ENCODE data around the gene RFX1. TPM values are rescaled to one million over a fixed set of nuclear protein-coding genes. Genes with fewer than 3 reads are reported as not detected.

Gene RFX1
- total RNA-seq, result 1 to 10 TPM; 2.7 to 7.2 (median 4.4) TPM

GRCh38 chr19:14006085-14006765 is at the start of gene RFX1:
TSS of gene RFX1 (minus strand) at chr19:14006320. CDS start at chr19:13993843, 12,477 bp downstream.
- DNase-seq (peak; percentile 99 to 100), ATAC-seq (peak; percentile 82 to 85)
- Histone ChIP-seq H3K36me3 (no peaks in the 10 kb centered on the region), H3K27me3 (no peaks in the 10 kb centered on the region), H3K4me1 (peaks cover 35 to 45% of the 10 kb centered on the region in 2 donors), H3K27ac (peak within 1 kb of the TSS; percentile 96 to 100 (median 99)), H3K4me3 (peak within 1 kb of the TSS; percentile 84 to 97 (median 92)), H3K9me3 (no peaks in the 10 kb centered on the region)
- TF ChIP-seq POLR2A (IDR thresholded peaks at IDR 0.05), result no peak
- TF ChIP-seq CTCF (IDR thresholded peaks at IDR 0.05 in 4 of 5, conservative IDR thresholded peaks at IDR 0.05 in 1 of 5), result peak in 1 of 5 experiments; percentile 41
- intact Hi-C loops (cut with DNase I; ENCODE audit: low total_unique reads) (loop anchor here (1.0 to 10.0 kb wide), 7 partner anchors 54 to 556 kb away; partner anchors contain the start of genes ASF1B, BRME1, CC2D1A and DCAF15), in situ Hi-C loops (cut with MboI; ENCODE audit: low sequenced_read_pairs in 4 of 4) (no loop called here)

GRCh38 chr19:14055396-14055795 is 49.3 kb upstream of the RFX1 start:
- DNase-seq, result no peak
- in situ Hi-C loops (cut with MboI; ENCODE audit: low sequenced_read_pairs in 4 of 4), result loop anchor here (10.0 to 25.0 kb wide), 3 partner anchors 161 to 468 kb away; no protein-coding TSS in a partner anchor

GRCh38 chr19:14054721-14055120 is 48.6 kb upstream of the RFX1 start:
- no peak overlapping the region for H3K4me3 ChIP-seq
- no peaks in the 10 kb centered on the region for H3K36me3 ChIP-seq
- DNase-seq (no peak), ATAC-seq (no peak)
- no peaks in the 10 kb centered on the region for H3K9me3 ChIP-seq
- peaks cover 0 to 4% of the 10 kb centered on the region in 2 donors for H3K4me1 ChIP-seq
- TF ChIP-seq POLR2A (IDR thresholded peaks at IDR 0.05) (no peak), CTCF (IDR thresholded peaks at IDR 0.05 in 4 of 5, conservative IDR thresholded peaks at IDR 0.05 in 1 of 5) (no peak)
- peaks cover 20 to 34% (median 29%) of the 10 kb centered on the region in 3 donors for H3K27me3 ChIP-seq
- intact Hi-C loops (cut with DNase I; ENCODE audit: low total_unique reads) (no loop called here), in situ Hi-C loops (cut with MboI; ENCODE audit: low sequenced_read_pairs in 4 of 4) (loop anchor here (10.0 to 25.0 kb wide), 3 partner anchors 160 to 467 kb away; no protein-coding TSS in a partner anchor)
- no peak overlapping the region for H3K27ac ChIP-seq

More at GRCh38 chr19:14055396-14055795, 49.3 kb upstream of the RFX1 start:
- no peak overlapping the region for H3K27ac ChIP-seq
- H3K9me3 ChIP-seq, result no peaks in the 10 kb centered on the region
- H3K36me3 ChIP-seq, result no peaks in the 10 kb centered on the region
- H3K27me3 ChIP-seq, result peaks cover 20 to 39% (median 36%) of the 10 kb centered on the region in 3 donors
- intact Hi-C loops (cut with DNase I; ENCODE audit: low total_unique reads), result no loop called here
- no peak overlapping the region for H3K4me3 ChIP-seq
- peaks cover 0 to 4% of the 10 kb centered on the region in 2 donors for H3K4me1 ChIP-seq
- no peak for ATAC-seq
- TF ChIP-seq POLR2A (IDR thresholded peaks at IDR 0.05) (no peak), CTCF (IDR thresholded peaks at IDR 0.05 in 4 of 5, conservative IDR thresholded peaks at IDR 0.05 in 1 of 5) (no peak)

GRCh38 chr19:14054099-14054498 is 48.0 kb upstream of the RFX1 start:
- no peak for DNase-seq
- peaks cover 15 to 27% (median 23%) of the 10 kb centered on the region in 3 donors for H3K27me3 ChIP-seq
- no peak for ATAC-seq
- in situ Hi-C loops (cut with MboI; ENCODE audit: low sequenced_read_pairs in 4 of 4), result loop anchor here (10.0 to 25.0 kb wide), 3 partner anchors 159 to 467 kb away; no protein-coding TSS in a partner anchor
- TF ChIP-seq CTCF (IDR thresholded peaks at IDR 0.05 in 4 of 5, conservative IDR thresholded peaks at IDR 0.05 in 1 of 5) (no peak), POLR2A (IDR thresholded peaks at IDR 0.05) (no peak)
- H3K9me3 ChIP-seq, result no peaks in the 10 kb centered on the region
- intact Hi-C loops (cut with DNase I; ENCODE audit: low total_unique reads), result no loop called here
- peaks cover 0 to 4% of the 10 kb centered on the region in 2 donors for H3K4me1 ChIP-seq
- no peaks in the 10 kb centered on the region for H3K36me3 ChIP-seq
- no peak overlapping the region for H3K27ac ChIP-seq
- H3K4me3 ChIP-seq, result no peak overlapping the region

All from gastrocnemius medialis (tissue), 4 donors.